Heart left ventricle (tissue), 13 donors: Measurements from ENCODE around the gene PIP4K2A.

Source experiments
- POLR2A ChIP-seq, 2 donors: fragments of 450-650 bp; IDR thresholded peaks; one replicate each; pipeline ENCODE4 v1.6.1; 2017; ENCODE audit warnings: antibody characterized with exemption in 2 of 2, mild to moderate bottlenecking in 2 of 2, moderate library complexity in 2 of 2
- TF ChIP-seq, protein P1 (sequence below), 12 donors: fragments of 200-600 bp; sonication (generic) in 4 of 12; IDR thresholded peaks; one replicate each; pipeline versions ENCODE4 v1.5.0 to v1.8.0; 2018 to 2022; ENCODE audit warnings: antibody characterized with exemption in 12 of 12, mild to moderate bottlenecking in 5 of 12
- donor health status: ischemic (EF 13 %, LVEDD 7.1; RV severe dilation, severe dysfunction).
- donor health status: DM: no; HTN: yes; CAD: no.
- donor health status: DM: no; HTN: no; CAD: no.
- donor health status: ischemic (EF 25% LVEDD 6.9; RV normal size, moderate dysfunction).
- donor health status: ischemic (EF 25% LVEDD 5.7; RV mildly dilated, moderate dysfunction).
- donor health status: ischemic (EF 35%, LVEDD 5.7; RV mildly dilated, moderate dysfunction).
- donor health status: nonischemic (EF 11% LVEDD 7.7; RV severe dilation, severe dysfunction).
- donor health status: DM: yes; HTN: yes; CAD: no.
- donor health status: PGD.
- donor health status: ischemic (EF 29% LVEDD 5.4; RV normal size, mild dysfunction).
- donor health status: nonischemic (EF 23%, LVEDD 6.1; RV moderate dilation, normal function).

DNA sequence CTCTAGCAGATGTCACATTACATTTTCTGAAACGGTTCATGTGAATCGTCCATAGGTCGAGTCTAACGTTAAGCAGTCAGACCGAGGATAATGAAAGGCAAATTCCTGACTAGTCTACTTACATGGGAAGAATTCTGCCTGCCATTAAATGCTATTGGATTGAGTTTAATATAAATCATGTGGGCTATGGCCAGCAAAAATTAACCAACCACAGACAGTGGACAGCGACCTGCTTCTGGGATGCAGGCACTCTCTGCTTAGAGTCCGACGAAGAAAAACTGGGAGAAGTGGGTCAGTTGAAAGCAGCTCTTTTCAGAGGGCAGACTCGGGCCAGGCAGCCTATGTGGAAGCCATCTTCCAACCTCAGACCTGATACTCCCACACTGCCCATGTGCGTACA lies 16.6 kb downstream of the PIP4K2A start:
- TF ChIP-seq, protein P1, sequence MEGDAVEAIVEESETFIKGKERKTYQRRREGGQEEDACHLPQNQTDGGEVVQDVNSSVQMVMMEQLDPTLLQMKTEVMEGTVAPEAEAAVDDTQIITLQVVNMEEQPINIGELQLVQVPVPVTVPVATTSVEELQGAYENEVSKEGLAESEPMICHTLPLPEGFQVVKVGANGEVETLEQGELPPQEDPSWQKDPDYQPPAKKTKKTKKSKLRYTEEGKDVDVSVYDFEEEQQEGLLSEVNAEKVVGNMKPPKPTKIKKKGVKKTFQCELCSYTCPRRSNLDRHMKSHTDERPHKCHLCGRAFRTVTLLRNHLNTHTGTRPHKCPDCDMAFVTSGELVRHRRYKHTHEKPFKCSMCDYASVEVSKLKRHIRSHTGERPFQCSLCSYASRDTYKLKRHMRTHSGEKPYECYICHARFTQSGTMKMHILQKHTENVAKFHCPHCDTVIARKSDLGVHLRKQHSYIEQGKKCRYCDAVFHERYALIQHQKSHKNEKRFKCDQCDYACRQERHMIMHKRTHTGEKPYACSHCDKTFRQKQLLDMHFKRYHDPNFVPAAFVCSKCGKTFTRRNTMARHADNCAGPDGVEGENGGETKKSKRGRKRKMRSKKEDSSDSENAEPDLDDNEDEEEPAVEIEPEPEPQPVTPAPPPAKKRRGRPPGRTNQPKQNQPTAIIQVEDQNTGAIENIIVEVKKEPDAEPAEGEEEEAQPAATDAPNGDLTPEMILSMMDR (IDR thresholded peaks at IDR 0.05), result no peak
- TF ChIP-seq POLR2A (IDR thresholded peaks at IDR 0.05), result no peak
